GM06990 (cell line): ENCODE measurements around the gene SCEL.
"Not testable (repeated sequence)": the region's sequence is repeated elsewhere in the genome, so short reads cannot be mapped to it uniquely, and the experiment has no call there.

Experiments
- DNase-seq: peaks from one replicate; pipeline ENCODE4 v3.0.0-alpha.2; 2011; ENCODE audit not compliant: insufficient read length; ENCODE audit errors: extremely low read depth
- H3K27me3 ChIP-seq: replicated peaks from 2 replicates; pipeline ENCODE4 v1.6.0; 2011; ENCODE audit warnings: low read length; ENCODE audit not compliant: control insufficient read depth, insufficient read depth
- H3K36me3 ChIP-seq: 2 replicates; pipeline ENCODE4 v1.5.1; 2011; ENCODE audit warnings: low read length; ENCODE audit not compliant: control insufficient read depth, insufficient read depth
- H3K4me3 ChIP-seq: replicated peaks from 2 replicates; pipeline ENCODE4 v1.5.1; 2011; ENCODE audit warnings: low read depth, mild to moderate bottlenecking, control low read depth, low read length
- CTCF ChIP-seq: IDR thresholded peaks from 2 replicates; pipeline ENCODE4 v1.5.1; 2011; ENCODE audit warnings: low read length, control low read depth, mild to moderate bottlenecking, inconsistent platforms; ENCODE audit not compliant: insufficient read depth, poor library complexity, severe bottlenecking

Gene SCEL

GRCh38 chr13:77637588-77637987 lies 102.1 kb downstream of the SCEL start:
- Histone ChIP-seq H3K27me3 (no peaks in the 10 kb centered on the region), H3K36me3 (no peaks in the 10 kb centered on the region), H3K4me3 (no peak overlapping the region)
- no peak for TF ChIP-seq CTCF
- DNase-seq = no peak

GRCh38 chr13:77650409-77650808 lies 114.9 kb downstream of the SCEL start:
- Histone ChIP-seq H3K36me3 (no peaks in the 10 kb centered on the region), H3K27me3 (no peaks in the 10 kb centered on the region), H3K4me3 (no peak overlapping the region)
- no peak for TF ChIP-seq CTCF
- no peak for DNase-seq

GRCh38 chr13:77653301-77653700 lies 117.8 kb downstream of the SCEL start:
- no peak for DNase-seq
- no peak for TF ChIP-seq CTCF
- no peak overlapping the region for H3K4me3 ChIP-seq
- no peaks in the 10 kb centered on the region for H3K36me3 ChIP-seq
- H3K27me3 ChIP-seq = no peaks in the 10 kb centered on the region

- not testable (repeated sequence) for H3K27me3 ChIP-seq, H3K36me3 ChIP-seq, H3K4me3 ChIP-seq, DNase-seq
Observed at GRCh38 chr13:77660016-77660415, 124.5 kb downstream of the SCEL start.

- H3K4me3 ChIP-seq = no peak overlapping the region
- no peaks in the 10 kb centered on the region for H3K27me3 ChIP-seq
- TF ChIP-seq CTCF = no peak
- no peak for DNase-seq
- H3K36me3 ChIP-seq = no peaks in the 10 kb centered on the region
Observed at GRCh38 chr13:77660841-77661250, 125.3 kb downstream of the SCEL start.

GRCh38 chr13:77662301-77662700 lies 126.8 kb downstream of the SCEL start:
- not testable (repeated sequence) for H3K4me3 ChIP-seq, H3K36me3 ChIP-seq, H3K27me3 ChIP-seq, DNase-seq

- not testable (repeated sequence) for H3K27me3 ChIP-seq, DNase-seq, H3K4me3 ChIP-seq, H3K36me3 ChIP-seq
Observed at GRCh38 chr13:77662831-77663230, 127.3 kb downstream of the SCEL start.
